Cerebellar nuclear complex (tissue), 1 donor: ENCODE measurements around the gene LCMT2.

Experiments used
- DNase-seq, 2 experiments: peaks; one replicate each; lab custom pipeline; 2025; lab: John Stamatoyannopoulos, UW

LCMT2 gene

GRCh38 chr15:43275740-43276562, 54.4 kb downstream of the LCMT2 start:
- no peak for DNase-seq

GRCh38 chr15:43274136-43274535, 56.2 kb downstream of the LCMT2 start:
- no peak for DNase-seq
